ENCODE data around the gene ZER1. TPM values are rescaled to one million over a fixed set of nuclear protein-coding genes. Genes with fewer than 3 reads are reported as not detected.

Gene ZER1
- polyA plus RNA-seq, 3 donors: 16.1 to 25.6 (median 18.0) TPM

- Histone ChIP-seq H3K36me3 (replicated peaks in 1 of 2; ENCODE audit: control insufficient read depth in 1 of 2, insufficient read depth in 2 of 2, low read length in 2 of 2) (peaks cover 55 to 86% of the 10 kb centered on the region in 2 donors), H3K79me2 (ENCODE audit: insufficient read depth, low read length) (no peaks in the 10 kb centered on the region), H4K20me1 (ENCODE audit: insufficient read depth, low read length) (no peaks in the 10 kb centered on the region), H3K27me3 (ENCODE audit: control insufficient read depth in 2 of 2, insufficient read depth in 2 of 2, low read length in 2 of 2) (no peaks in the 10 kb centered on the region), H2AFZ (ENCODE audit: insufficient read depth, low read depth, low read length, poor library complexity, severe bottlenecking) (no peak overlapping the region), H3K9ac (ENCODE audit: insufficient read depth, low read length, poor library complexity, severe bottlenecking) (no peak overlapping the region), H3K27ac (ENCODE audit: low read depth in 1 of 2, low read length in 2 of 2) (no peak overlapping the region), H3K9me3 (replicated peaks in 1 of 2; ENCODE audit: control insufficient read depth in 1 of 2, insufficient read depth in 1 of 2, low read length in 2 of 2) (no peaks in the 10 kb centered on the region), H3K4me2 (replicated peaks; ENCODE audit: extremely low read depth, low read length, poor library complexity, severe bottlenecking) (no peak overlapping the region), H3K4me3 (replicated peaks in 1 of 3; ENCODE audit: low read depth in 2 of 3, low read length in 3 of 3) (no peak overlapping the region), H3K4me1 (ENCODE audit: control insufficient read depth in 1 of 2, insufficient read depth in 2 of 2, low read length in 2 of 2) (no peaks in the 10 kb centered on the region)
- no peak for DNase-seq
- no peak overlapping the region for H3K4me3 Mint-ChIP-seq
- H3K27ac Mint-ChIP-seq: peak overlapping the region in 1 of 7 donors; percentile 66
- peaks cover 0 to 2% (median 0%) of the 10 kb centered on the region in 3 donors for H3K27me3 Mint-ChIP-seq (ENCODE audit: low read depth in 3 of 3)
- no peak for TF ChIP-seq CTCF (IDR thresholded peaks at IDR 0.05)
- no peaks in the 10 kb centered on the region for H3K4me1 Mint-ChIP-seq
- 93% methylated on average over 14 of the region's 14 CpGs for WGBS (ENCODE audit: insufficient coverage)
- H3K9me3 Mint-ChIP-seq: no peaks in the 10 kb centered on the region
- intact Hi-C loops (cut with micrococcal nuclease): loop anchor here in 1 of 2 donors (10.0 kb wide), 1 partner anchor 61 kb away; no protein-coding TSS in a partner anchor
- peaks cover 54 to 79% of the 10 kb centered on the region in 2 donors for H3K36me3 Mint-ChIP-seq
Measured at GRCh38 chr9:128805661-128806060, 33.9 kb upstream of the ZER1 start.

DNA sequence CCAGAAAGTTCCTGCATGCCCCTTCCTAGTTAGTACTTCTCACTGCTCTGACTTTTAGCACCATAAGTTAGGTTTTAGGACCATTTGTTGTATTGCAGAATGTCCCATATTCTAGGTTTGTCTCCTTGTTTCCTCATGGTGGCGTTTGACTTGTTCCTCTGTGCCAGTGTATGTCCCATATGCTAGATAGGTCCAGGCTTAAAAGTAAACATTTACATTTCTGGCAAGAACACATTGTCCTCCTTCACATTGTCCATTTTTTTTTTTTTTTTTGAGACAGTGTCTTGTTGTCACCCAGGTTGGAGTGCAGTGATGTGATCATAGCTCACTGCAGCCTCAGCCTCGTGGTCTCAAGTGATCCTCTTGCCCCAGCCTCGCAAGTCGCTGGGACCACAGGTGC, 30.8 kb upstream of the ZER1 start:
- H3K36me3 ChIP-seq (replicated peaks in 1 of 2; ENCODE audit: control insufficient read depth in 1 of 2, insufficient read depth in 2 of 2, low read length in 2 of 2): peaks cover 71 to 95% of the 10 kb centered on the region in 2 donors
- no peak overlapping the region for H3K4me2 ChIP-seq (replicated peaks; ENCODE audit: extremely low read depth, low read length, poor library complexity, severe bottlenecking)
- 98% methylated on average over 4 of the region's 4 CpGs for WGBS (ENCODE audit: insufficient coverage)
- peak overlapping the region in 2 of 7 donors; percentile 7 to 53 for H3K27ac Mint-ChIP-seq
- H3K27me3 ChIP-seq (ENCODE audit: control insufficient read depth in 2 of 2, insufficient read depth in 2 of 2, low read length in 2 of 2): no peaks in the 10 kb centered on the region
- H3K4me3 ChIP-seq (replicated peaks in 1 of 3; ENCODE audit: low read depth in 2 of 3, low read length in 3 of 3): no peak overlapping the region
- no peak for DNase-seq
- peaks cover 0 to 2% (median 0%) of the 10 kb centered on the region in 3 donors for H3K27me3 Mint-ChIP-seq (ENCODE audit: low read depth in 3 of 3)
- no peak for TF ChIP-seq CTCF (IDR thresholded peaks at IDR 0.05)
- H3K79me2 ChIP-seq (ENCODE audit: insufficient read depth, low read length): no peaks in the 10 kb centered on the region
- H3K4me3 Mint-ChIP-seq: no peak overlapping the region
- H3K9me3 ChIP-seq (replicated peaks in 1 of 2; ENCODE audit: control insufficient read depth in 1 of 2, insufficient read depth in 1 of 2, low read length in 2 of 2): no peaks in the 10 kb centered on the region
- peaks cover 68 to 96% of the 10 kb centered on the region in 2 donors for H3K36me3 Mint-ChIP-seq
- H4K20me1 ChIP-seq (ENCODE audit: insufficient read depth, low read length): no peaks in the 10 kb centered on the region
- H3K27ac ChIP-seq (ENCODE audit: low read depth in 1 of 2, low read length in 2 of 2): no peak overlapping the region
- H2AFZ ChIP-seq (ENCODE audit: insufficient read depth, low read depth, low read length, poor library complexity, severe bottlenecking): no peak overlapping the region
- no peak overlapping the region for H3K9ac ChIP-seq (ENCODE audit: insufficient read depth, low read length, poor library complexity, severe bottlenecking)
- intact Hi-C loops (cut with micrococcal nuclease): loop anchor here in 1 of 2 donors (10.0 kb wide), 1 partner anchor 58 kb away; no protein-coding TSS in a partner anchor
- no peaks in the 10 kb centered on the region for H3K4me1 Mint-ChIP-seq
- no peaks in the 10 kb centered on the region for H3K4me1 ChIP-seq (ENCODE audit: control insufficient read depth in 1 of 2, insufficient read depth in 2 of 2, low read length in 2 of 2)
- no peaks in the 10 kb centered on the region for H3K9me3 Mint-ChIP-seq

Data from CD14-positive monocyte (primary cell).